ENCODE data around the gene SMIM7.
A peak's percentile ranks its signal among the peaks of the same experiment; 100 is the strongest.

The SMIM7 gene

DNA sequence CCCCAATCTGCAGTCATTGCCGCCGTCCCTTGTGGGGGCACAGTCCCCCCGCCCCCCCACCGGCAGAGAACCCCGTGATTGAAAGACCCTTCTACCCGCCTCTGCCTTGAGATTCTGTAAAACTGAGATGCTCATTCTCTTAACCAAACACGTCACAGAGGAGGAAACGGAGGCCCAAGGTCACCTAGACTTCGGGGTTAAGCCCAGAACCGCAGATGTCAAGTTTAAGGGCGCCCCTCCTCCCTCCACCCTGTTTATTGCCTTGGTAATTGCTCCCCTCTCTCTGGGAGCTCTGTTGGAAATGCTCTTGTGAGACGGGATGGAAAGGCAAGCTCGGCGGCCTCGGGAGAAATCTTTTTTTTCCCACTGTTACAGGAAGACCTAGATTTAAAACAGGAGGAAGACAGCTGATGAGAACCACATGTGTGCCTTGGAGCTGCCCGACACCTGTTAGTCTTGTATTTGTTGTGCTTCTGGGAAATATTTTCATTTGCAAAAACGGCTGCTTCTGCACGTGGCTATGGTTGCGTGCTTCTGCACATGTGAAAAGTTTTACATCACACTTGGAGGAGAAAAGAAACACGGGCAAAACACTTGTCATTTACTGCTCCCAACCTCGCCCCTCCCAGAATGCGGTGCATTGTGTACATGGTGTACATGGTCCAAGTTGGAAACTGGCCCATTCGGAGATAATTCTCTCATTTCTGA lies 30.8 kb downstream of the SMIM7 start:
- H3K4me3 ChIP-seq (ENCODE audit: low read length): peak overlapping the region; percentile 93
- H3K4me1 ChIP-seq (ENCODE audit: control insufficient read depth, insufficient read depth, low read length): peaks cover 21% of the 10 kb centered on the region
- peak; percentile 72 for DNase-seq (ENCODE audit: low read depth)
- H3K27me3 ChIP-seq (replicated peaks; ENCODE audit: control insufficient read depth, insufficient read depth, low read length): no peaks in the 10 kb centered on the region
- peak overlapping the region; percentile 94 for H3K9ac ChIP-seq (ENCODE audit: low read length)
- peaks cover 24% of the 10 kb centered on the region for H3K36me3 ChIP-seq (ENCODE audit: control insufficient read depth, insufficient read depth, low read length, severe bottlenecking)
- H3K9me3 ChIP-seq (ENCODE audit: control insufficient read depth, low read length): no peaks in the 10 kb centered on the region

DNA sequence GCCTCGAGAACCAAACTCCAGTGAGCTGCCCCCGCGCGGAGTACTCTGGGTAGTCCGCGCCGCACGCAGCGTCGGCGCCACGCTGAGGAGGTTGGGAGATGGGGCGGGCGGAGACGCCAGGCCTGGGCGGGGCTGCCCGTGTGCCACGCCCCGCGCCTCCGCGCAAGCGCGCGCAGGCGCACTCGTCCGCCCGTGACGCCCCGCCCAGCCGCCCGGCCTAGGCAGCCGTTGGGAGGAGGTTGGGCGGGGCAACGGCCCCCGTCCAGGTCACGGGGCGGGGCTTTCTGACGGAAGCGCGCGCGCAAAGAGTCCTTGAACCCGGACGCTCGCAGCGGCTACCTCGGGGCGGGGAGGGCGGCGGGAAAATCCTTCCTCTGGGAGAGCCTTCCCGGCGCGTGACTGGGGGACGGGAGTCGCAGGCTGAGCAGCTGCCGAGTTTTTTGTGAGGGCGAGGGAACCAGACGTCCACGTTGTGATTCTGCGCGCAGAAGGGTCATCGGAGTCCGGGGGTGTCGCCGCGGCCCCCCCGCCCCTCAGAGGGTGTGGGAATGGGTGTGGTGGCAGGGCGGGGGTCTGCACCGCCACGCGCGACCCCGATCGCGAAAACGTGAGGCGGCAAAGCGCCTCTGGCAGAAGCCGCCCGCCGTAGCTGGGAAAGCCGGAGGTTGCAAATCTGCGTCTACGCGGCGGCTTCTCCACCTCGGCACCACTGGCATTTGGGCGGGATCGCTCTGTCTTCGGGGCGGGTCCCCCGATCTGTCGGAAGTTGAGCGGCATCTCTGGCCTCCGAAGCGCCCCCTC lies 31.6 kb downstream of the SMIM7 start, which contains the start of gene MED26:
TSS of gene MED26 (minus strand) at position 22 of the 801 bp plus-strand sequence. CDS start 261 bp downstream, outside the sequence.
- peaks cover 24% of the 10 kb centered on the region for H3K36me3 ChIP-seq (ENCODE audit: control insufficient read depth, insufficient read depth, low read length, severe bottlenecking)
- H3K27me3 ChIP-seq (replicated peaks; ENCODE audit: control insufficient read depth, insufficient read depth, low read length): no peaks in the 10 kb centered on the region
- peak within 1 kb of the TSS; percentile 97 for H3K4me3 ChIP-seq (ENCODE audit: low read length)
- H3K4me1 ChIP-seq (ENCODE audit: control insufficient read depth, insufficient read depth, low read length): peaks cover 21% of the 10 kb centered on the region
- DNase-seq (ENCODE audit: low read depth): peak; percentile 98
- H3K9me3 ChIP-seq (ENCODE audit: control insufficient read depth, low read length): no peaks in the 10 kb centered on the region
- H3K9ac ChIP-seq (ENCODE audit: low read length): peak within 1 kb of the TSS; percentile 99

DNA sequence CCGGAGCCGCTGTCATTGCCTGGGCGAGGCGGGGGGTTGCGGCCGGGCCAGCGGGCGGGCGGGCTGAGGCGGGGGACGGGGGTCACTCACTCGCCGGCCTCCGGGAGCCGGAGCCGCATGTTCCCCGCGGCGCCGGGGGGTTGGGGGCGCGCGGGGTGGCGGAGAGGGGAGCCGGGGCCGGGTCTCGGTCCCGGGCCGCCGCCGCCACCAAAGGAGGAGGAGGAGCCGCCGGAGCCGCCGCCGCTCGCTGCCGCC lies 32.1 kb downstream of the SMIM7 start:
- Histone ChIP-seq H3K4me1 (ENCODE audit: control insufficient read depth, insufficient read depth, low read length) (peaks cover 21% of the 10 kb centered on the region), H3K36me3 (ENCODE audit: control insufficient read depth, insufficient read depth, low read length, severe bottlenecking) (peaks cover 25% of the 10 kb centered on the region), H3K9ac (ENCODE audit: low read length) (peak overlapping the region; percentile 99), H3K9me3 (ENCODE audit: control insufficient read depth, low read length) (no peaks in the 10 kb centered on the region), H3K27me3 (replicated peaks; ENCODE audit: control insufficient read depth, insufficient read depth, low read length) (no peaks in the 10 kb centered on the region), H3K4me3 (ENCODE audit: low read length) (peak overlapping the region; percentile 97)
- no peak for DNase-seq (ENCODE audit: low read depth)

DNA sequence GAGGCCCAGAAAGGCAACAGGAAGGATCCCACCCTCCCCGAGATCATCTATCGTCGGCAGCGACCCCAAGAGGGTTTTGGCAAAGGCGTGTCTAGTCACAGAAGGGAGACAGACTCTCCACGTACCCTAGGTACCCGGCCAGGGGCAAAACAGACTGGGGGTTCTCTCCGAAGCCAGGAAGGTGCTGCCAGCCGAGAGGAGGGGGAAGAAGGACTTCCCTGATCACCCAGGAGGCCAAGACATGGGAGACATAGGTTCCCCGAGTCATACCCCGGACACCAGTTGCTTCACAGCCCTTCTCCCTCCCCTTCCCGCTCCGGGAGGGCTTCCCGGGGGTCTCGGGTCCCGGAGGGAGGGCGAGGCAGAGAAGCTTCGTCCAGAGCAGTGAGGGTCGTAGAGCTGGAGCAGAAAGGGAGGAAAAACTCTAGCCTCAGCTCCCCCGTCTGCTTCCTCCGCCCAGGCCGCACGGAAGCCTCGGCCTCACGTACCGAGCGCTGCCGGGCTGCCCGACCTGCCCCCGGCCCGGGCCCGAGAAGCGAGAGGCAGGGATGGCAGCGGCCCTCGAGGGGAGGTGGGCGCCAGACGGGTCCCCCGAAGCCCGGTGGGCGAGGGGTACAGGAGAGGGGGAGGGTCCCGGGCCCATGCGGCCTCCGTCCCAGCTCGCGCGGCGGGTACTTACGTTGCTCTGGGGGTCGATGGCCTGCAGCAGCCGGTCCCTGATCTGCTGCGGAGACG lies 32.6 kb downstream of the SMIM7 start:
- H3K4me1 ChIP-seq (ENCODE audit: control insufficient read depth, insufficient read depth, low read length): peaks cover 24% of the 10 kb centered on the region
- peak; percentile 38 for DNase-seq (ENCODE audit: low read depth)

DNA sequence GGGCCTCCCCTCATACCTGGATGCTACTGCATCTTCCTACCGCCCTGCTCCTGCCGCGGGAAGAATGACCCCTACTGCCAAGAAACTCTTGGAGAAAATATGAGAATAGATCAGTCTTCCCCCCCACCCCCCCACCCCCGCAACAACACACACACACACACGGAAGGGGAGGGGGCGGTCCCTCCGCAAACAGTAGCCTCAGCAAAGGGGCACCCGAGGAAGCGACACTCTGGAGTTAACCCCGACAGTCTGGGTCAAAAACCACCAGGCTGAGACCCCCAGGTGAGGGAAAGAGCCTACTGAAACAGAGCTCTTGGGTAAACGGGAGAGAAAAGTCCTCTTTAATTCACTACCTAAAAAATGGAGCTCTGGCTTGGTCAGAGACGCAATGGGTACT lies 33.1 kb downstream of the SMIM7 start:
- DNase-seq (ENCODE audit: low read depth): peak; percentile 39
- no peaks in the 10 kb centered on the region for H3K27me3 ChIP-seq (replicated peaks; ENCODE audit: control insufficient read depth, insufficient read depth, low read length)
- H3K4me1 ChIP-seq (ENCODE audit: control insufficient read depth, insufficient read depth, low read length): peaks cover 30% of the 10 kb centered on the region
- peaks cover 22% of the 10 kb centered on the region for H3K36me3 ChIP-seq (ENCODE audit: control insufficient read depth, insufficient read depth, low read length, severe bottlenecking)
- no peaks in the 10 kb centered on the region for H3K9me3 ChIP-seq (ENCODE audit: control insufficient read depth, low read length)
- peak overlapping the region; percentile 97 for H3K4me3 ChIP-seq (ENCODE audit: low read length)
- H3K9ac ChIP-seq (ENCODE audit: low read length): peak overlapping the region; percentile 99

More for the DNA sequence above, 32.6 kb downstream of the SMIM7 start:
- Histone ChIP-seq H3K4me3 (ENCODE audit: low read length) (peak overlapping the region; percentile 97), H3K9me3 (ENCODE audit: control insufficient read depth, low read length) (no peaks in the 10 kb centered on the region), H3K27me3 (replicated peaks; ENCODE audit: control insufficient read depth, insufficient read depth, low read length) (no peaks in the 10 kb centered on the region), H3K36me3 (ENCODE audit: control insufficient read depth, insufficient read depth, low read length, severe bottlenecking) (peaks cover 22% of the 10 kb centered on the region), H3K9ac (ENCODE audit: low read length) (peak overlapping the region; percentile 99)

DNA sequence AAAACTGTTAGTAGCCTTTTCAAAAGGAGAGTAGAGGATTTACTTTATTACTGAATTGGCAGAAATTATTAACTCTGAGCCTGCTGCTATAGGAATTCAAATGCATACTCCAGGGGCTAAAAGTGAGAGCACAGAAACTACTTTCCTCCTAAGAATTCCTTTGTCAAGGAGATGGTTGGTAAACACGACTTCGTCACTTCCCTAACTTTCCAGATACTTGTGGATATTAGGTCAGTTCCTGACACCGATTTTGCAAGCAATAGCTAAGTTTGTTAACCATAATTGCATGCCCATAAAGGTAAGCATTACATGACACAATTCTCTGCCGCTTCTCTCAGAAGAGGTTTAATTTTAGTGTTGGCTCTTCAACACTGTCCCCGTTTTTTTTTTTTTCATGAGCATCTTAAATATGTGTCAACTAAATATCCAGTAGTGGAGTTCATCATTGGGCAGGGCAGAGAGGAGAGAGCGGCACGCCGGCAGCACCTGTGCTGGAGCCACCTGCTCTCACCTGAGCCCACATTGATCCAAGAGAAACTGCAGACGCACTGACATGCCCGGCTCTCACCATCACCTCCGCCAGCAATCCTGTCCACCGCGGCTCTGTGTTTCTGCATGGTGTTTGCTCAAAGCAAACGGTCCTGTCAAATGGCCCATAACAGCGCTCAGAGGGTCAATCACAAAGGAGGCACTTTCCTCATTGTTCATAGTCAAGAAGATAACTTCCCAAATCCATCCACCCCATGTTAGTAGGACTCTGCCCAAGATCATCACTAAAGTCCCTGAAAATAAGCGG lies 34.6 kb downstream of the SMIM7 start:
- peak overlapping the region; percentile 47 for H3K9ac ChIP-seq (ENCODE audit: low read length)
- H3K36me3 ChIP-seq (ENCODE audit: control insufficient read depth, insufficient read depth, low read length, severe bottlenecking): peaks cover 17% of the 10 kb centered on the region
- H3K4me3 ChIP-seq (ENCODE audit: low read length): no peak overlapping the region
- no peaks in the 10 kb centered on the region for H3K9me3 ChIP-seq (ENCODE audit: control insufficient read depth, low read length)
- DNase-seq (ENCODE audit: low read depth): no peak
- no peaks in the 10 kb centered on the region for H3K27me3 ChIP-seq (replicated peaks; ENCODE audit: control insufficient read depth, insufficient read depth, low read length)
- H3K4me1 ChIP-seq (ENCODE audit: control insufficient read depth, insufficient read depth, low read length): peaks cover 44% of the 10 kb centered on the region

DNA sequence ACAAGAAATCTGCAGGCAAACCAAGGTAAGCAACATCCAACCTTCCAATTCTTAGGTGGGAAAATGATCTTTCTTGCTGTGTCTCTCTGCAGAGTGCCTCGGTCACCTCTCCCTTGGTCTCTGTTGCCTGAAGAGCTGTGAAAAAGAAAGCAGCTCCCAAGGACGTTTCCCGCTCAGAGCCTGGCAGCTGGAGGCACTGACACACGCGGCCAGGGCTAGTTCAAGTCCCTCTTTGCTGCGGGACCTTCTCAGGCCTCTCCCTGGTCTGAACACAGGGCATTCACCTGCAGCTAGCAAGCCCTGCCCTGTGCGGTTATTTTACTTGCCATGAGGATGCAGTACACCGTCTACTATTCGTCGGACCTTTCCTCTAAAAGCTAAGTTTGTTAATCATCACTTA lies 35.7 kb downstream of the SMIM7 start:
- Histone ChIP-seq H3K27me3 (replicated peaks; ENCODE audit: control insufficient read depth, insufficient read depth, low read length) (no peaks in the 10 kb centered on the region), H3K9me3 (ENCODE audit: control insufficient read depth, low read length) (no peaks in the 10 kb centered on the region), H3K36me3 (ENCODE audit: control insufficient read depth, insufficient read depth, low read length, severe bottlenecking) (peaks cover 13% of the 10 kb centered on the region), H3K4me1 (ENCODE audit: control insufficient read depth, insufficient read depth, low read length) (peaks cover 51% of the 10 kb centered on the region), H3K4me3 (ENCODE audit: low read length) (no peak overlapping the region), H3K9ac (ENCODE audit: low read length) (no peak overlapping the region)
- DNase-seq (ENCODE audit: low read depth): no peak

DNA sequence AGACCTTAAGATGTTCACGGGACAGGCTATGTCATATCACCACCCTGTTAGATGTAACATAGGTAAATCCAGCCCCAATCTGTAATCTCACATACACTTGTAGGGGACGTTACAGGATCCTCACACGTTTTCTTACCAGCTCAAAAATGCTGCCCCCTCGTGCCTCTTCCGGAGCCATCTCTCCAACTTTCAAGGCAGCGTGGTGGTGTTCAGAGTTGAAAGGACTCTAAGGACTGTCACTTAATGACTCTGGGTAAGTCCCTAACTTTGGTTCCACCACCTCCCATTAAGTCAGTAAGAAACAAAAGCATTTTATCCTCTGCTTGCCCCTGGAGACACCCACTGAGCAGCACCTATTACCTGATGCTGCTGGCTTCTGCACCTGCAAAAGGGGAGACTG lies 36.4 kb downstream of the SMIM7 start:
- peaks cover 13% of the 10 kb centered on the region for H3K36me3 ChIP-seq (ENCODE audit: control insufficient read depth, insufficient read depth, low read length, severe bottlenecking)

DNA sequence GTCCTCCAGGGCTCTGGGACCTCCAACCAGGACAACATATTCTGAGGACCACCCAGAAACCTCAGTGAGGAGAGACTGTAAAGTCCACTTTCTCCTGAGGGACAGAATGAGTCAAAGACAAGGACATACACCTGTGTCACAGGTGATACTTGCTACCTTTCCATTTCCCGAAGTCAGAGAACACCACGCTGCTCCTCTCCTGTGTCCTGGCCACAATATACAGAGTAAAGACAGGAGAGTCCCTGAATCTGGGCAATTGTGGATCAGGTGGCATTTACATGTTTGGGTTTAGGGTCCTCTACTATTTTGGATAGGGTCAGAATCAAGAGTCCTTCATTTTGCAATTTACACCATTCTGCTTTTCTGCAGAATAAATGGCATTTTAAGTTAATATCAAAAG lies 36.9 kb downstream of the SMIM7 start:
- no peak overlapping the region for H3K9ac ChIP-seq (ENCODE audit: low read length)

More for the DNA sequence above, 36.4 kb downstream of the SMIM7 start:
- H3K4me3 ChIP-seq (ENCODE audit: low read length): no peak overlapping the region
- peaks cover 49% of the 10 kb centered on the region for H3K4me1 ChIP-seq (ENCODE audit: control insufficient read depth, insufficient read depth, low read length)
- DNase-seq (ENCODE audit: low read depth): no peak
- H3K9ac ChIP-seq (ENCODE audit: low read length): no peak overlapping the region
- no peaks in the 10 kb centered on the region for H3K9me3 ChIP-seq (ENCODE audit: control insufficient read depth, low read length)
- no peaks in the 10 kb centered on the region for H3K27me3 ChIP-seq (replicated peaks; ENCODE audit: control insufficient read depth, insufficient read depth, low read length)

DNA sequence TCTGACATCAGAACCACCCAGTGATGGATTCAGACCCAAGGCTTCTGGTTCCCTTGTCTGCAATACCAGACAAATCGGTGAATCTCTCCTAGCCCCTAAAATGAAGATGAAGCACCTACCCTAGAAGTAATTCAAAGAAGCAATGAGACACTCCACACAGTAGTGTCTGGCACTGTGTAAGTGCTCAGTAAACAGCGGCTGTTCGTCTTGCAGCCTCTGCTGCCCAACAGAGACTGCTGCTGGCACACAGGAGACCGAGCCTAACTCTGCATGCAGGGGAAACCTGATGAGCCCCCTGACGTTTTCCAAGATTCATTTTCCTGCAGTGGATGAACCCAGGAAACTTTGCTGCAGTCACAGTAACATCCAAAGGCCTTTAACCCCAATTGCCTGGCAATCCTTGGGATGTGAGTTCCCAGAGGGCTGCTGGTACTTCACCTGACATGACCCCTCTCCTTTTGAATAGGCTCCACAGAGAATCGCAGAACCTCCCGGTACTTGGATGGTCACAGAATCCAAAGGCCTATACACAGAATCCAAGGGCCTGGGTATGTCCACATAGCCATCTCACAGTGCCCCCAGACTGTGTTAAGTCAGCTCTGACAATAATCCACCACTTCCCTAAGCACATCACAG lies 38.7 kb downstream of the SMIM7 start:
- Histone ChIP-seq H3K9me3 (ENCODE audit: control insufficient read depth, low read length) (no peaks in the 10 kb centered on the region), H3K9ac (ENCODE audit: low read length) (peak overlapping the region; percentile 31), H3K4me3 (ENCODE audit: low read length) (no peak overlapping the region), H3K36me3 (ENCODE audit: control insufficient read depth, insufficient read depth, low read length, severe bottlenecking) (peaks cover 13% of the 10 kb centered on the region), H3K27me3 (replicated peaks; ENCODE audit: control insufficient read depth, insufficient read depth, low read length) (no peaks in the 10 kb centered on the region), H3K4me1 (ENCODE audit: control insufficient read depth, insufficient read depth, low read length) (peaks cover 45% of the 10 kb centered on the region)
- DNase-seq (ENCODE audit: low read depth): no peak

More for the DNA sequence above, 36.9 kb downstream of the SMIM7 start:
- Histone ChIP-seq H3K27me3 (replicated peaks; ENCODE audit: control insufficient read depth, insufficient read depth, low read length) (no peaks in the 10 kb centered on the region), H3K4me3 (ENCODE audit: low read length) (no peak overlapping the region), H3K9me3 (ENCODE audit: control insufficient read depth, low read length) (no peaks in the 10 kb centered on the region), H3K36me3 (ENCODE audit: control insufficient read depth, insufficient read depth, low read length, severe bottlenecking) (peaks cover 13% of the 10 kb centered on the region), H3K4me1 (ENCODE audit: control insufficient read depth, insufficient read depth, low read length) (peaks cover 49% of the 10 kb centered on the region)
- DNase-seq (ENCODE audit: low read depth): no peak
